Endothelial cell of umbilical vein (primary cell): Measurements from ENCODE around the gene SLC66A2. TPM values are rescaled to one million over a fixed set of nuclear protein-coding genes. Genes with fewer than 3 reads are reported as not detected.

Experiments used
- BruUV-seq: library from RNA; stranded (reverse); fragments of 400-500 nt; replicated peaks from 2 replicates; lab custom pipeline; 2021; lab: Mats Ljungman, UMichigan
- CTCF ChIA-PET: fragments of 300-600, 350-600 bp; sonication (Branson Sonifier 250); formaldehyde crosslinking; loops from one replicate; lab custom pipeline; 2021; ENCODE audit warnings: antibody characterized with exemption, inconsistent platforms; lab: Charles Lee
- POLR2A ChIA-PET: fragments of 300-600, 350-600 bp; sonication (Branson Sonifier 250); formaldehyde crosslinking; loops from one replicate; lab custom pipeline; 2021; ENCODE audit warnings: antibody characterized with exemption, inconsistent platforms; lab: Charles Lee
- DNase-seq: peaks from one replicate; pipeline ENCODE4 v3.0.0-alpha.2; 2011; ENCODE audit warnings: low read depth, low spot score
- FAIRE-seq: peaks from 2 replicates; lab custom pipeline; 2011; peaks lifted over from hg19 to GRCh38; lab: Jason Lieb, UNC
- H2AFZ ChIP-seq: 2 replicates; pipeline ENCODE4 v1.6.0; 2012; ENCODE audit warnings: low read depth, low read length, control low read depth, inconsistent platforms
- H3K27ac ChIP-seq: 2 replicates; pipeline ENCODE4 v1.5.1; 2011; ENCODE audit warnings: low read depth, mild to moderate bottlenecking, control low read depth, low read length, moderate library complexity; ENCODE audit not compliant: insufficient read depth
- H3K27me3 ChIP-seq, 2 experiments: 2 replicates each; pipeline versions ENCODE4 v1.6.0 to v1.6.1; 2011; ENCODE audit warnings: low read length in 2 of 2, mixed read lengths in 1 of 2; ENCODE audit not compliant: control insufficient read depth in 2 of 2, insufficient read depth in 2 of 2
- H3K36me3 ChIP-seq, 2 experiments: 2 replicates in 1 of 2; 3 replicates in 1 of 2; pipeline ENCODE4 v1.5.1; 2011; ENCODE audit warnings: low read length in 2 of 2, mild to moderate bottlenecking in 1 of 2, moderate library complexity in 1 of 2; ENCODE audit not compliant: control insufficient read depth in 2 of 2, insufficient read depth in 2 of 2; ENCODE audit errors: extremely low read depth in 1 of 2
- H3K4me1 ChIP-seq: 3 replicates; pipeline ENCODE4 v1.5.1; 2011; ENCODE audit warnings: mild to moderate bottlenecking, low read length; ENCODE audit not compliant: control insufficient read depth, insufficient read depth; ENCODE audit errors: extremely low read depth
- H3K4me2 ChIP-seq: 2 replicates; pipeline ENCODE4 v1.6.1; 2011; ENCODE audit warnings: low read length, control low read depth, mixed read lengths; ENCODE audit not compliant: insufficient read depth
- H3K4me3 ChIP-seq, 3 experiments: fragments of 200-600 bp in 1 of 3; sonication (generic), shearing (Covaris generic) in 1 of 3; replicated peaks in 1 of 3; 2 replicates each; pipeline ENCODE4 v1.5.1; 2011 to 2016; ENCODE audit warnings: control low read depth in 3 of 3, low read length in 3 of 3, mild to moderate bottlenecking in 2 of 3, inconsistent platforms in 1 of 3, low read depth in 1 of 3, moderate library complexity in 1 of 3; ENCODE audit not compliant: insufficient read depth in 1 of 3
- H3K79me2 ChIP-seq: 2 replicates; pipeline ENCODE4 v1.6.0; 2012; ENCODE audit warnings: low read length, inconsistent platforms; ENCODE audit not compliant: control insufficient read depth, insufficient read depth
- H3K9ac ChIP-seq: replicated peaks from 2 replicates; pipeline ENCODE3; 2011; ENCODE audit warnings: low read length, control low read depth; ENCODE audit not compliant: insufficient read depth; ENCODE audit errors: extremely low read depth
- H3K9me1 ChIP-seq: replicated peaks from 3 replicates; pipeline ENCODE4 v1.6.0; 2011; ENCODE audit warnings: mild to moderate bottlenecking, low read length; ENCODE audit not compliant: control insufficient read depth, insufficient read depth; ENCODE audit errors: extremely low read depth
- H3K9me3 ChIP-seq: replicated peaks from 2 replicates; pipeline ENCODE4 v1.5.1; 2012; ENCODE audit warnings: low read length, inconsistent platforms; ENCODE audit not compliant: control insufficient read depth, insufficient read depth
- H4K20me1 ChIP-seq: replicated peaks from 2 replicates; pipeline ENCODE3; 2011; ENCODE audit warnings: mild to moderate bottlenecking, low read length; ENCODE audit not compliant: control insufficient read depth, insufficient read depth; ENCODE audit errors: extremely low read depth
- CTCF ChIP-seq, 2 donors: IDR thresholded peaks; 1 replicate in 1 of 2; 2 replicates in 1 of 2; pipeline ENCODE4 v1.5.1; 2011; ENCODE audit warnings: low read length in 2 of 2, mild to moderate bottlenecking in 2 of 2, moderate library complexity in 2 of 2, control low read depth in 1 of 2, inconsistent platforms in 1 of 2, low read depth in 1 of 2; ENCODE audit not compliant: insufficient read depth in 1 of 2; ENCODE audit errors: extremely low read depth in 1 of 2
- EZH2 ChIP-seq: IDR thresholded peaks from 2 replicates; pipeline ENCODE4 v1.6.1; 2012; ENCODE audit warnings: borderline replicate concordance, low read depth, mild to moderate bottlenecking, moderate library complexity, low read length, inconsistent platforms; ENCODE audit not compliant: severe bottlenecking
- FOS ChIP-seq: IDR thresholded peaks from 2 replicates; pipeline ENCODE4 v1.6.1; 2011; ENCODE audit warnings: mild to moderate bottlenecking, low read length, moderate library complexity, borderline replicate concordance; ENCODE audit not compliant: insufficient read depth
- GATA2 ChIP-seq: IDR thresholded peaks from 2 replicates; pipeline ENCODE4 v1.7.0; 2011; ENCODE audit warnings: low read depth, mild to moderate bottlenecking, moderate library complexity, mixed read lengths, low read length; ENCODE audit not compliant: insufficient read length, insufficient read depth
- JUN ChIP-seq: IDR thresholded peaks from 2 replicates; pipeline ENCODE4 v1.6.1; 2011; ENCODE audit warnings: borderline replicate concordance, low read depth; ENCODE audit not compliant: insufficient read length, insufficient read depth
- MAX ChIP-seq: IDR thresholded peaks from 2 replicates; pipeline ENCODE4 v1.6.1; 2011; ENCODE audit not compliant: insufficient read depth, insufficient read length
- MYC ChIP-seq: IDR thresholded peaks from one replicate; pipeline ENCODE4 v1.6.1; 2011; ENCODE audit warnings: mild to moderate bottlenecking, low read depth, low read length
- POLR2A ChIP-seq: IDR thresholded peaks from 2 replicates; pipeline ENCODE4 v1.6.1; 2012; ENCODE audit warnings: low read depth, mild to moderate bottlenecking, control low read depth, low read length
- POLR2AphosphoS5 ChIP-seq: IDR thresholded peaks from 2 replicates; pipeline ENCODE4 v1.6.1; 2012; ENCODE audit warnings: low read depth, mild to moderate bottlenecking, control low read depth, low read length, moderate library complexity; ENCODE audit not compliant: insufficient read depth
- dilution Hi-C: fragments of 300-500 bp; cut with MboI; formaldehyde crosslinking; loops from one replicate; pipeline ENCODE4 v1.15.0; 2019; ENCODE audit warnings: low sequenced_read_pairs; ENCODE audit not compliant: extremely low pct_ligation_motif_present
- intact Hi-C: fragments of 100-400 bp; cut with micrococcal nuclease; formaldehyde crosslinking; loops from one replicate; pipeline ENCODE4 v1.10.0; 2022
- polyA plus RNA-seq, 4 experiments: library from polyadenylated mRNA; depleted of rRNA in 3 of 4; stranded (reverse) in 3 of 4; unstranded in 1 of 4; fragments of >200 nt; gene quantifications; 2 replicates each; pipeline versions ENCODE4 v1.2.1 to v1.2.3, GENCODE V29; 2011 to 2012; ENCODE audit warnings: missing spikeins in 1 of 4
- total RNA-seq: library from RNA; stranded (reverse); gene quantifications from 2 replicates; pipeline ENCODE4 v1.2.3, GENCODE V29; 2021

Gene SLC66A2
- total and polyA plus RNA-seq, 2 donors (not counting 3 experiments of a cell fraction or from before 2014, with no cell fraction given), result 32.5 to 37.1 TPM

- no peak for DNase-seq
- H2AFZ ChIP-seq, result no peak overlapping the region
- H3K79me2 ChIP-seq, result peaks cover 98% of the 10 kb centered on the region
- FAIRE-seq, result no peak
- TF ChIP-seq EZH2, result no peak
- no peak for TF ChIP-seq GATA2
- TF ChIP-seq JUN, result no peak
- TF ChIP-seq CTCF (IDR thresholded peaks at IDR 0.05; ENCODE audit: extremely low read depth in 1 of 2, insufficient read depth in 1 of 2, low read depth in 1 of 2, low read length in 2 of 2), result no peak
- no peak for TF ChIP-seq MYC
- TF ChIP-seq POLR2AphosphoS5, result no peak
- no peak for TF ChIP-seq FOS
- TF ChIP-seq POLR2A, result no peak
- TF ChIP-seq MAX, result no peak
- no peak overlapping the region for H3K4me3 ChIP-seq
- H3K9ac ChIP-seq, result no peak overlapping the region
- dilution Hi-C loops, result no loop called here
- no peak overlapping the region for H3K4me2 ChIP-seq
- intact Hi-C loops, result no loop called here
- no peak overlapping the region for H3K27ac ChIP-seq
- H3K27me3 ChIP-seq, result no peaks in the 10 kb centered on the region
- H3K4me1 ChIP-seq, result no peaks in the 10 kb centered on the region
- H4K20me1 ChIP-seq, result no peaks in the 10 kb centered on the region
- BruUV-seq, result no TSS peak
- no peaks in the 10 kb centered on the region for H3K9me3 ChIP-seq
- H3K9me1 ChIP-seq, result no peaks in the 10 kb centered on the region
- peaks cover 6 to 9% of the 10 kb centered on the region in 2 experiments for H3K36me3 ChIP-seq
- POLR2A ChIA-PET, result no interaction called here
- CTCF ChIA-PET, result no interaction called here
These were observed 28.4 kb upstream of the SLC66A2 start for GRCh38 chr18:79979843-79980242.
